Stimulated activated CD8-positive, alpha-beta memory T cell treated with anti-CD3 and anti-CD28 coated beads, Interleukin-12 subunit alpha, Interleukin-12 subunit beta, amount 100 ng/mL, for 1 hour (primary cell): ENCODE measurements around the gene KCNK4.

ENCODE experiments used
- DNase-seq: peaks from one replicate; pipeline ENCODE4 v3.0.0-alpha.2; 2020; ENCODE audit warnings: low read depth

The KCNK4 gene

DNA sequence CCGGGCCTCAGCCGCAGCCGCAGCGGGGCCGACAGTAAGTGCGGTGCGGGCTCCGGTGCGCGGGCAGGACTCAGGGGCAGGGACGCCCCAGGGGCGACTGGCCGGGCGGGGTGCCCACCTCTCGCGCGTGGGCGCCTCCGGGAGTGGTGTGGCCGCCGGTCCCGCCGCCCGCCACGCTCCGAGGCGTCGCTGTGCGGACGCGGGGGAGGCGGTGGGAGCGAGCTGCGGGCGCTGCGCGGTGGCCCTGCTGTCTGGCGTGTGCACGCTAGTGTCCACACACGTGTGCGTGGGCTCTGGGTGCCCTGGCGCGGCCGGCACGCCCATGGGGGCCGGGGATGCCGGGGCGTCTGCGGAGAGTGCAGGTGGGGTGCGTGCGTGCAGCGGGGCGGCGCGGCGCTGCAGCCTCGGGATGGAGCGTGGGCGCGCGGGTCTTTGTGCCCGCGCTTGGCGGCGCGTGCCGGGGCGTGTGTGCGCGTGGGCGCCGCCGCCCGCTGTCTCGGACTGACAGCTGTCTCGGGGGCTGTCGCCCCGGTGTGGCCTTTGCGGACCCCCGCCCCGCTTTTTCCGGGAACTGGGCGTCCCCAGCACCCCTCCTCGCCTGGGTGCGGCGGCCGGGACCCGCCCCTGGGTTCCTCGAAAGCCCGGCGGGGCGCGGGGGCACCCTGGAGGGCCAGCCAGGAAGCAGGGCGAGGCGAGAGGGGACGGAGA is 804 bp downstream of the KCNK4 start:
- DNase-seq, result no peak

DNA sequence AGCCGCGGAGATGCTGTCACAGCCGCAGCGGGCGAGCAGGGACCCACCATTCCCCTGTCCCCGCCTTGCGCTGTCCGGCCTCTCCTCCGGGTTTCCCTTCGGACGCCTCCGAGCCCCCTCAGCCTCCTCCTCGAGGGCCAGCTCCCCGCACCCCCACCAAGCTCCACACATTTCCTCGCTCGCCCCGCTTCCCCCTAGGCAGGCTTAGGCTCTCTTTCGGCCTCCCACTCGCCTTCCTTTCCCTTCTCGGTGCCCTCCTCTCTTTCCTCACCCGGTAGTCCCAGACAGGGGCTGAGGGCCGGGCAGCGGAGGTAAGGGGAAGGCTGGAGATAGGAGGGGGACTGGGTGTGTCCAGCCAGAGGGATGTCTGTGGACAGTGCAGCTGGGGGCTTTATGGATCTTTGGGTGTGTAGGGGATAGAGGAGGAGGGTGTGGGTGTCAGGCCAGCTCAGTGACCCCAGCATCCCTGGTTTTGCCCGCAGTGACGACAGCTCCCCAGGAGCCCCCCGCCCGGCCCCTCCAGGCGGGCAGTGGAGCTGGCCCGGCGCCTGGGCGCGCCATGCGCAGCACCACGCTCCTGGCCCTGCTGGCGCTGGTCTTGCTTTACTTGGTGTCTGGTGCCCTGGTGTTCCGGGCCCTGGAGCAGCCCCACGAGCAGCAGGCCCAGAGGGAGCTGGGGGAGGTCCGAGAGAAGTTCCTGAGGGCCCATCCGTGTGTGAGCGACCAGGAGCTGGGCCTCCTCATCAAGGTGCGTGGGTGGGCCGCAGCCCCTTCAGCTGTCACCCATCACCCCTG is 1.6 kb downstream of the KCNK4 start:
- no peak for DNase-seq

DNA sequence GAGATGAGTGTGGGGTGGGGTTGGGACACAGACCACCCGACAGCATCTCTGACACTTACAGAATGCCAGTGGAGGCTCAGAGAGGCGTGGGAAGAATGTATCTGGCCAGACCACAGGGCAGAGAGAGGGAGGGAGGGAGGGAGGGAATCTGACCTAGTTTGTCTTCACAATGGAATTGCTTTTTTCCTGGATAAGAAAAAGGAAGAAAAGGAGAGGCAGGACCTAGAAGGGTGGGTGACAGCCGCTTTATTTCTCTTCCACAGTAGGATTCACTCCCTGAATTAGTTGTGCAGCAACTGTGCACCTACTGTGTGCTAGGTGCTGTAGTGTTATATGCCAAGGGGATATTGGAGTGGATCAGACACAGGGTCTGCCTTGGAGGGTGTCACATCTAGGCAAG is 3.7 kb downstream of the KCNK4 start:
- no peak for DNase-seq

DNA sequence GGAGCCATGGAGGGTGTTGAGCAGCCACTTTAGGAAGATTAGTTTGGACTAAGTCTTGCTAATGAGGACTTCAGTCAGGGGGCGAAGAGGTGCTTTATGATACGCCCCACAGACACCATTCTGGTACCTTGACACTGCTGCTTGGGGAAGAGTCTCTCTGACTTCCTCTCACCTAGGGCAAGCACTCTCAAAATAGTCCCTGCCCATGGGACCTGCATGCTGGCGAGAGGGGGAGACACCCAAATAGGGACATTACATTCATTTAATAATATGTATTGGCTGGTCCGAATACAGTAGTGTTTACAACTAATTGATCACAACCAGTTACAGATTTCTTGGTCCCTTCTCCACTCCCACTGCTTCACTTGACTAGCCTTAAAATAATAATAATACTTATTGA is 4.7 kb downstream of the KCNK4 start:
- DNase-seq, result no peak

DNA sequence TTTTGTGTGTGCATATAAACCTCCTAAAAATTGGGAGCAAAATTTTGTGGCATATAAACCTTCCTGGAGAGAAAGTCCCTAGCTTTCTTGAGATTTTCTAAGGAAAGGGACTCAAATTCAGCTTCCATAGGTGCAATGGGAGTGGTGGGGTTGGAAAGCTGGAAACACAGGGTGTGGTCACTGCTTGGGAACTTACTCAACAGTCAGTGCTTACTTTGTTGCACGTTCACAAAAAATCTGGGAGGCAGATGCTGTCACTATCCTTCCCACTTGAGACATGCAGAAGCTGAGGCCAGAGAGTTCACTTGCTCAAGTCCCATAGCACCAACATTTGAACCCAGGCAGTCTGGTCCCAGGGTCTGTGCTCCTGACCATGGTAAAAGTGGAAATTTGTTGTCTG is 5.1 kb downstream of the KCNK4 start:
- no peak for DNase-seq

GRCh38 chr11:64296830-64297698 is 6.0 kb downstream of the KCNK4 start:
- DNase-seq, result no peak

DNA sequence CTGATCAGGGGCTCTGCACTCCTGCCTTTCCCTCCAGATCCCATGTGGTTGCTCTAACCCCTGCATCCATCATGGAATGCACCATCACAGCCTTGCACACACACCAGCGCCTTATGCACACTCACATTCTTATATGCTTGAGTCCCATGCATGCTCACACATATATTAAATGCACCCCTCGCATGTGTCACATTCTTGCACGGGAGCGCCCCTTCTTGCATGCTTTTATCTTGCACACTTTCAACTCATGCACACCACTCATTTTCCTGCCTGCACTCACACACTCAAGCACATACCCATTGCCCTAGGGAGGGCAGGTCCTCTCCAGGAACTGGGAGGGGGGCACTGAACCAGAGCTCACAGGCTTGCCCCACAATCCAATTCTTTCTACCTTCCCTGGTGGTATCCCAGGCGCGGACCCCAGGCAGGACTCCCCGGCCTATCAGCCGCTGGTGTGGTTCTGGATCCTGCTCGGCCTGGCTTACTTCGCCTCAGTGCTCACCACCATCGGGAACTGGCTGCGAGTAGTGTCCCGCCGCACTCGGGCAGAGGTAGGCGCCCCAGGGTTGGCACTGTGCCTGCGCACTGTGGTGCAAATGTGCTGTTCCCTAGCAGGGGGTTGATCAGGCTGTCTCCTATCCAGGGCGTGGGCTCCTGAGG is 6.7 kb downstream of the KCNK4 start:
- DNase-seq, result no peak

DNA sequence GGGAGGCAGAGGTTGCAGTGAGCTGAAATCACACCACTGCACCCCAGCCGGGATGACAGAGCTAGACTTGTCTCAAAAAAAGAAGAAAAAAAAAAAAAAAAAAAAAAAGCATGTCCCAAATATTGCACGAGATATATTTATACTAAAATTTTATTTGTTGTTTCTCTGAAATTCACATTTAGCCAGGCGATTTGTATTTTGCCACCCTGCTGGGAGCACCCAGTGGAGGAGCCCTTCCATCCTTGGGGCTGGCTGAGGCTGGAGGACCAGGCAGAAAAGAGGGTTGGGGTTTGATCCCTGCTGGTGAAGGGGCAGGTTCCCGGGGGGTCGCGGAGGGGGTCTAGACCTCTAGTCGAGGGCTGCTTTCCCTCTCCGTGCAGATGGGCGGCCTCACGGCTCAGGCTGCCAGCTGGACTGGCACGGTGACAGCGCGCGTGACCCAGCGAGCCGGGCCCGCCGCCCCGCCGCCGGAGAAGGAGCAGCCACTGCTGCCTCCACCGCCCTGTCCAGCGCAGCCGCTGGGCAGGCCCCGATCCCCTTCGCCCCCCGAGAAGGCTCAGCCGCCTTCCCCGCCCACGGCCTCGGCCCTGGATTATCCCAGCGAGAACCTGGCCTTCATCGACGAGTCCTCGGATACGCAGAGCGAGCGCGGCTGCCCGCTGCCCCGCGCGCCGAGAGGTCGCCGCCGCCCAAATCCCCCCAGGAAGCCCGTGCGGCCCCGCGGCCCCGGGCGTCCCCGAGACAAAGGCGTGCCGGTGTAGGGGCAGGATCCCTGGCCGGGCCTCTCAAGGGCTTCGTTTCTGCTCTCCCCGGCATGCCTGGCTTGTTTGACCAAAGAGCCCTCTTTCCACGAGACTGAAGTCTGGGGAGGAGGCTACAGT is 8.1 kb downstream of the KCNK4 start:
- no peak for DNase-seq

GRCh38 chr11:64299847-64300648 is 8.9 kb downstream of the KCNK4 start, which contains the start of gene CATSPERZ:
TSS of gene CATSPERZ (plus strand) at chr11:64300358. CDS start at chr11:64300411, 53 bp downstream.
- DNase-seq, result no peak

GRCh38 chr11:64303109-64304031 is 12.3 kb downstream of the KCNK4 start:
- DNase-seq, result no peak

GRCh38 chr11:64304032-64304315 is 12.9 kb downstream of the KCNK4 start:
- no peak for DNase-seq

DNA sequence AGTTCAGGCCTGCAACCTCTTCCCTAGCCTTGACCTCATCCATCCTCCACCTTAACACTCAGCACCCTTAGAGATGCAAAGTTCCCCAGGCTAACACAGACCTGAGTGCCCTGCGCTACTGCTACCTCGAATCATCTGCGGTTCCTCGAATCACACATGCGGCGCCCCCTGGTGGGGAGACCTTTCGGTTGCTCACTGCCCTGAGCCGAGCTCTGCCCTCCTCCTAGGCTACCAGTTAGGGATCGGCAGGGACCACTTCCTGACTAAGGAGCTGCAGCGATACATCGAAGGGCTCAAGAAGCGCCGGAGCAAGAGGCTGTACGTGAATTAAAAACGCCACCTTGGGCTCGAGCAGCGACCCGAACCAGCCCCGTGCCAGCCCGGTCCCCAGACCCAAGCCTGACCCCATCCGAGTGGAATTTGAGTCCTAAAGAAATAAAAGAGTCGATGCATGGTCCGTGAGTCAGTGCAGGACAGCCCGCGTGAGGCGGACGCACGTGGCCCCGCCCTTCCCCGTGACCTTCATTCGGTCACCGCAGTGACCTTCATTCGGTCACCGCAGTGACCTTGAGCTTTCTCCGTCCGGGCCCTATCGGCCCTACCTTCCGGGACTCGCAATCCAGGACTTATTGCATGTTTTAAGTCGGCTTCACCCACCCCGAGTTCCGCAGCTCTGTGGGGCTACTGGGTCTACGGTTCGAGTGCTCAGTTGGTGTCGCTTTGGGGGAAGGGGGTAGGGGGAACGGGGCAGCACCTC is 13.4 kb downstream of the KCNK4 start:
- peak; percentile 93 for DNase-seq

DNA sequence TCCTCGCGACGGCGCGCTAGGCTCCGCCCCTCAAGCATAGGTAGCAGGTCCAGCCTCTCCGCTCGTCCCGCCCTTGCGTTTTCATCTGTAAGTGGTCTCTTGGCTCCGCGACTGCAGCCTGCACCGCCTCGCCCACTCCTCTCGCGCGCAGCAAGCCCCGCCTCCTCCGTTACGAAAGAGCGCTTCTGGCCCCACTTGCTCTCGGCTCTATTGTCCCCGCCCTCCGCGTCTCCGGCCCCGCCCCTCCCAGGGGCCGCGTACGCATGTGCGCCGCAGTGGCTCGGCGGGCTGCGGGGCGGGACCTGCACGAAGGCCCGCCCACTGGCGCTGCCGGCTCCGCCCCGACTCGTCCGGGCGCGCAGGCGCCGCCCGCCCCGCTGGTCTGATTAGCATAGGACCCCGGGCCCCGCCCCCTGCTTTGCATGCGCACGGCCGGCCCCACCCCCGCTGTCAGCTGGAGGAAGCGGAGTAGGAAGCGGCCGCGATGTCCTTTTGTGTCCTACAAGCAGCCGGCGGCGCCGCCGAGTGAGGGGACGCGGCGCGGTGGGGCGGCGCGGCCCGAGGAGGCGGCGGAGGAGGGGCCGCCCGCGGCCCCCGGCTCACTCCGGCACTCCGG is 14.1 kb downstream of the KCNK4 start, which contains the start of gene ESRRA:
Gene ESRRA (plus strand): TSS at position 450 of the 616 bp plus-strand sequence. CDS start 1,656 bp downstream, outside the sequence.
- DNase-seq, result peak; percentile 99

- DNase-seq, result peak; percentile 55
Observed at GRCh38 chr11:64305691-64306562, 14.8 kb downstream of the KCNK4 start.

- no peak for DNase-seq
Observed at GRCh38 chr11:64306563-64306875, 15.4 kb downstream of the KCNK4 start.

DNA sequence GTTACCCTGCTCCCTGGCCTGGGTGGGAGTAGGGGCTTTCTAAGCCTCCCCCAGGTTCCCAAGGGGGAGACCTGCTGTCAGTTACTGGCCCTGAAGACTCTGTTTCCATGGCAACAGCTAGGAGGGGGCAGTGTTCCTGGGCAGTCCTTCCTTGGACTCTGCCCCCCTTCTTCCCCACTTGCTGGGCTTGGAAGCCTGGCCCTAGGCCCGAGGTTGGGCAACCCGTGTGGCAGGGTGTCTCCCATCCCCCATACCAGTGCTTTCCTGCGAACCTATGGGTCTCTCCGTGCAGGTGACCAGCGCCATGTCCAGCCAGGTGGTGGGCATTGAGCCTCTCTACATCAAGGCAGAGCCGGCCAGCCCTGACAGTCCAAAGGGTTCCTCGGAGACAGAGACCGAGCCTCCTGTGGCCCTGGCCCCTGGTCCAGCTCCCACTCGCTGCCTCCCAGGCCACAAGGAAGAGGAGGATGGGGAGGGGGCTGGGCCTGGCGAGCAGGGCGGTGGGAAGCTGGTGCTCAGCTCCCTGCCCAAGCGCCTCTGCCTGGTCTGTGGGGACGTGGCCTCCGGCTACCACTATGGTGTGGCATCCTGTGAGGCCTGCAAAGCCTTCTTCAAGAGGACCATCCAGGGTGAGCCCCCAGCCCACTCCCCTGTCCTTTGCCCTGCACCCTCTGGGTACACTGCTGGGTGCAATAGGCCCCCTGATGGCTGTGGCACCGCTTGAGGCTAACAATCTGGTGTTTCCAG is 15.9 kb downstream of the KCNK4 start:
- DNase-seq, result no peak
